GDM1 (cell line): ENCODE data around the gene TBX4.

Source experiments
- DNase-seq: peaks from one replicate; lab custom pipeline; 2025; lab: John Stamatoyannopoulos, UW

TBX4 gene

DNA sequence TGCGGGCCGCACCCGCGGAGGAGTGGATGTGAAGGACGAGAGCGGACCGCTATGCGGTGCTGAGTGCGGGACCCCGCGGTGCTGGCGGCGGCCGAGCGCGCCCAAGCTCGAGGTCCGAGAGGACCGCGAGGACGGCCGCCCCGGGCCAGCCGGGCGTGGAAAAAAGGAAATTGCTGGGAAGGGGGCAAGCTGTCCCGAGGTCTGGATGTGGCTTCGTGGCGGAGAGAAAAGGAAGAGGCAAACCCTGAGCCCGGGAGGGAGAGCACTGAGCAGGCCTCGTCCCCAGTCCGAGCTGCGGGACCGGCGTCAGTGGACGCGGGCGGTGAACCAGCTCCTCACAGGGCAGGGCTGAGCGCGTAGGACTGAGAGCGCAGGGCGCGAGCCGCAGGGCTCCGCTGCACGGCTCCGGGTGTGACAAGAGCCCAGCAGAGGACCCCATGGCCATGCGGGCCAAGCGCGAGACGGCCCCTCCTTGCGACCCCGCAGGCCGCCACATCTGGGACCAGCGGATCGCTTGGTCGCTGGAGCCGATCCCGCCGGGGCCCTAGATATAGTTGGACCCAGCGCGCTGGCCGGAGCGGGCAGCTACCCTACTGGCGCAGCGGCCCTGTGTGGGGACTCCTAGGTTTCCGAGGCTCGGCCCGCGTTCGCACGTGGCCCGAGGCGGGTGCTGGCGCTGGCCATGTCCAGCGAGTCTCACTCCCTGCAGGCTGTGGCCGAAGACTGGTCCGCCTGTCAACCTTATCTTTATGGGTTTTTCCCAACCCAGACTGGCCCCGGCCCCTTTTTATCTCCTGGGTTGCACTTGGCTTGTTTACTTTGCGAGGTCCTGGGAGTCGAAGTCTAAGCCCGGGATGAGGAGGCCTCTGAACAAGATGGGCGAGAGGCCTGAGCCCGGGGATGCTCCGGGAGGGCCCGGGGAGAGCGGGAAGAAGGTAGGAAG lies 2.4 kb downstream of the TBX4 start:
- no peak for DNase-seq

DNA sequence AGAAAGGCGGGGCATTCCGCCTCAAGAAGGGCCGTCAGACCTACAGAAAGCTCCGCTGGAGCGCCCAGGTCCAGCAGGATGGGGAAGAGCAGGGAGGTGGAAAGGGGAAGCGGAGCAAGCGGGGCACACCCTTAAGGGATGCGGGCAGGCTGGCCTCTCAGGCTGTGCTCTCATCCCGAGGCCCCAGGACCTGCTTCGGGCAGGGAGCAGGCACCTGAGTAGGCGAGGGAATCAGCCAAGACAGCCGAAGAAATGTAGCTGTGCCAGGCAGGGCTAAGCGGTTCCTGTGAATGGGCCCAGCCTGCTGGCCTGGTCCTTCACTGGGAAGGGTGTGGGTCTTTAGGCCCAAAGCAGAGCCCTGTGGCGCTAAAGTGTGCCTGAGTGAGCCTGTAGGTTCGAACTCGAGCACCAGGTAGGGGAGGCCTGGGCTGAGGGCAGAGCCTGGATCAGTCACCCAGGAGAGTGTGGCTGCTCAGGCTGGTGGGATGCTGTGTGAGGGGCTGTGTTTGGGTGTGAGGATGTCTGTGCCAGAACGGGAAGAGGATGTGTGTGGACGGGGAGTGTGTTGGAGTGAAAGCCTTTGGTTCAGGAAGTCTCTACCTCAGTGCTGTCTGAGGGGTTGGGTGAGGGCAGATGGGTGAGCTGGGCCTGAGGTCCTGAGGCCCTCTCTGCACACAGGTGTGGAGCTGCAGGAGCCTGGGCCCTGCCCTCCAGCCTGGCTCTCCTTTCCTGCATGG lies 3.3 kb downstream of the TBX4 start:
- DNase-seq = no peak

DNA sequence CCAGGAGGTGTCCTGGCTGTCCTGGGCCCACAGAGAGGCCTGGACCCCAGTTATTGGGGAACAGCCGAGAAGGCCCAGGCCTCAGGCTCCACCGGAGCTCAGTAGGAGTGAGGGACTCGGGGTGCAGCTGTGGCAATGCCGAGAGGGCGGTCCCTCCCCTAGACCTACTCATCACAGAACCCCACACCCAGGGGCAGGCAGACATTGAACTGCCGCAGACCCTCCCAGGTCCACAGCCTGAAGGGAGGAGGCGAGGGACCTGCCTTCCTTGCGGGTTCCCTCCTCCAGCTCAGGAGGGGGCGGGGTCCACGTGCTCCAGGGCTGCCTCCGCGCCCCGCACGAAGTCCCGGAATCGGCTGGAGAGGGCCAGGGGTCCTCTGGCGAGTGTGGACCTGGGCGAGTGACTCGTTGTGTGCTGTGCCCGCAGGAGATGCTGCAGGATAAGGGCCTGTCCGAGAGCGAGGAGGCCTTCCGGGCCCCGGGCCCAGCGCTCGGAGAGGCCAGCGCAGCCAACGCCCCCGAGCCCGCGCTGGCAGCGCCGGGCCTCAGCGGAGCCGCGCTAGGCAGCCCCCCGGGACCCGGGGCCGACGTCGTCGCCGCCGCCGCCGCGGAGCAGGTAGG lies 3.9 kb downstream of the TBX4 start:
- DNase-seq = no peak

DNA sequence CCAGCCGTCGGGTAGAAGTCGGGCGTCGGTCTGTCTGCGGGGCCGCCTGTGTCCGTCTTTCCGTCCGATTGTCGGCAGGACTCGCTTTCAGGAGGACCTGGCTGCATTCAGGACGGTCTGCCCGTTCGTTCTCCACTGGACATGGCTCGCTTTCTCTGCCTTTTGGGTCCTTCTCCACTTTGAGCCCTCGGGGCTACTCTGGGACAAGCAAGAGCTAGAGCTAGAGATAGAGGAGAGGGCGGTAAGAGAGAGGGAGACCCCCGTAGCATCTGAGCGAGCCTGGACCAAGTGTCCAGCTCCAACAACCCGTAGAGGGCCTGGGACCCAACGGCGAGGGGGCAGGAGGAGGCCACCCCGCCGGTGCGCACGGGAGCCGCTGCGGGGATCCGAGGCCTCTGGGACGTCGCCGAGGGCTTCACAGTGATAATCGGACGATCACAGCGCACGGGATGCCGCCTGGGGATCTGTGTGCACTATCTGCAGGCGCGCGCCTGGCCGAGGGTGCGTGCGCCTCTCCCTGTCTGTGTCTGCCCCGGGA lies 4.5 kb downstream of the TBX4 start:
- no peak for DNase-seq

DNA sequence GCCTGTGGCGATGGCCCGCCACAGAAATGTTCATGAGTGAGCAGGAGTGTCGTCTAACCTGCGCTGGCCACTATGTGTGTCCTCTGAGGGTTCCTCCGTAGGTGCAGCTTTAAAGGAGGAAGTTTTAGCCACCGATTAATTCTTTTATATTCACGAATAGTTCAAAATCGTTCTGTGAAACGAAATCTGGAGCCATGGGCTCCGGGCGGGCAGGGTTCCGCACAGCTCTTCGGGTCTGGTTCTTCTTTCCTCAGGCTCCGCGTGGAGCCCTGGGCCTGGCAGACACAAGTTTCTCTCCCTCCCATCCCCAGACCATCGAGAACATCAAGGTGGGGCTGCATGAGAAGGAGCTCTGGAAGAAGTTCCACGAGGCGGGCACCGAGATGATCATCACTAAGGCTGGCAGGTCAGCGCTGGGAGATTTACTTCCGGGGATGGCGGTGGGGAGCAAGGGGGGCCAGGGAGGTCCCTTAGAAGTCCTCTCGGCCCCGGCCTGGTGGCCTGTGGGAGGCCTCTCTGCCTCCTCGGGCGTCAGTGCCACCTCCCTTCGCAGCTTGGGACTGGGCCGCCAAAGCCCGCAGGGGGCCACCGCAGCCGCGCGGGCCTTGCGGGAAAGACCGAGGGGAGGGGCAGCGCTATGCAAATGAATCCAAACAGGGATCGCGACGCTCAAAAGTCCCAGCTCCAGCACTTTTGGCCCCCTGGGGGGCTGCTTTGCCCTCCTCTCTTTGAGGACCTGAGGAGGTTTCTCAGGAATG lies 5.2 kb downstream of the TBX4 start:
- no peak for DNase-seq

DNA sequence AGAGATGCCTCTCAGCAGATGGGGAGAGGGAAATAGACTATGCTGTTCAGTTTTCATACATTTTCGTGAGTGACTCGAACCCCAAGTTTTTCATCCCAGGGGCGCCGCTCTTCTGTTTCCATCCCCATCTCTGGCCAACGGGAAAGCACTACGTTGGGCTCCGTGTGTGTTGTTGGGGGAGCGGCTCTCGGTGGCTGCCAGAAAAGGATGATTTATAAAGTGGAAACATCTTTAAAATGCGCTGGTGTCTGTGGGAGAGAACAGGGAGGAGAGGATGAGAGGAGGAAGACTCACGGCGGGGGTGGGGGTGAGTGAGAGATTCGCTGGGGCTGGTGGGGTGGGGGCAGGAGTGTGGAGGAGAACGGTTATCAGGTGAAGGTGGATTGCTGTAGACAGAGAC lies 5.8 kb downstream of the TBX4 start:
- no peak for DNase-seq

DNA sequence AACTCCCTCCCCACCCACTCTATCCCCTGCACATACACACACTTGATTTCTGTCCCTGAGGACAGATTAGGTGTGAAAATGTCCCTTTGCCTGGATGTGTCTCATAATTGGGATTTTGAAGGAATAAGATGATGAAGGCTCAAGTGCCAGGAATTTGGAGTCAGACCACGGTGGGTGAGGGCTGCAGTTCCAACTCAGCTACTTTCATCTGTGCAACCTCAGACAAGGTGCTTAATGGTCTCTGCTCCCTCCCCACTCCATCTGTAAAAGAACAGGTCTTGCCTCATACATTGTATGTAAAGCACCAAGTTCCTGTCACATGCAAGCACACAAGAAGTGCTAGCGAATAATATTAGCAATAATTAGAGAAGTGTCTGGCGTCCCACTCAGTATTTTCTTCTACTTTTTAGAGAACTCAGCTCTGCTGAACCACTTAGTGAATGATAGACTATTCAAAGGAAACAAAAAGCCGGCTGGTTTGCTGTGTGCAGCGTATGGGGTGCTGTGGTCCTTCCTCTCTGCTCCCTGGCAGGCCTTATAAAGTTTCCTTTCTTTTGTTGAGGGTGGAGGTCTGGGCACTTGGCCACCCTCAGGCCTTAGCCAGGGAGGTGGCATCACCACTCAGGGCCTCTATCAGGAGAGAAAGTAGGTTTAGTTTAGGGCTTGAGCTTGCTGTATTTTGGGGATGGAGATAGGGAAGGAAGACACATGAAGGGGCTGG lies 6.4 kb downstream of the TBX4 start:
- no peak for DNase-seq

DNA sequence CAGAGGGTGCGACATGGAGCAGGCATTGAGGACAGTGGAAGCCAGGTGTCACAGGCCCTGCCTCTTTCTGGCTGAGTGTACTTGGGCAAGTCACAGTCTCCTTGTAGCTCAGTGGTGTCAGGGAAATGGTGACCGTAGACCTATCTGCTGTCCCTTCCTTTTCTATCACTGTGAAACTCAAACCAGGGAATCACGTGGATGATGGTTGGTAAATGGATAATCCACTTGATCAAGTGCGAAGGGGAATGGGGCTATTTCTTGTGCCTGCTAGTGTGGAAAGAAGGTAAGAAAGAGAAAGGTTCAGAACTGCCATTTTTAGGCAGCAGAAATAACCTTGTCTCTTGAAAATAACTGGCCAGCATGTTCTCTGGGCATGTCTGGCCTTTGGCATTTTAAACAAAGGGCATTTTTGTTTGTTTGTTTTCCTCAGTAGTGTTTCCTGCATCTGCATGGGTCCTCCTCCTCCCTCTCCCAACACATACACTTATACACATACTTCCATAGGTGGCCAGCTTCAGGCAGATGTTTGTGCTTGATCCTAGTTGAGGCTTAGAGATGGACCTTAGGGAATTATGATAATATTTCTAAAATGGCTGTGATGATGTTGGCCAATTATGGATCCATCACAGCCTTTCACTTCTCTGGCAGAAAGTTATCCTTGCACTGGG lies 7.1 kb downstream of the TBX4 start:
- DNase-seq = no peak

DNA sequence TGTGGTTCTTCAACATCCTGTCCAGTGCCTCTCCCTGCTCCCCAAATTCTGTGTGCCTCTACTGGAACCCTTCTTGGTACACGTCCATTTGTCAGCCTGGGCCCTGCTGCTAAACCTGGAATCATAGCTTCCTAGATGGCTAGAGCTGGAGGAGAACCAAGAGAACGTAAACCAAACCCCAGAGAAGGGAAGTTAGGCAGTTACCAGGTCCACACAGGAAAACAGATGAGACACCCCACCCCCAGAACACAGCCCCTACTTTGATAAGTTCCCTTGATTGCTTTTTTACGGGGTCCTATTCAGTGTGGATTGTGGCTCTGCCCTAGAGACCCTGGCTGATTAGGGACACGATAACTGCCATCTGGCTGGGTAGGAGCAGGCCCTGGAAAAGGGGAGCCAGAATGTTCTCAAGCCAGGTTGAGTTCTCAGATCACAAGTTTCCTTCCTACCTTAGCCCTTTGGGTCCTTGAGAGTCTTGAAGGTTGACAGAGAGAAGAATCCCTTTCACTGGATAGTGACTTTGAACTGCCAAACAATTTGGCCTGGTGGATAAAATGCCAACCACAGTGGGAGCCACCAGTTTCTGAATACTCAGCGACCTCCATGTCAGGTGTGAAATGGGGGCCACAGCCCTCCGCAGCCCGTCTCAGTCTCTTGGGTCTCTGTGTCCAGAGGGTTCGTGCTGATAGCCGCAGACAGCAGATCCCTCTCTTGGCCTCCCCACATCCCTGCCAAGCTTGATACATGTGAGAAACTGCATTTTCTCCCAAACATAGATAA lies 7.9 kb downstream of the TBX4 start:
- DNase-seq = no peak

DNA sequence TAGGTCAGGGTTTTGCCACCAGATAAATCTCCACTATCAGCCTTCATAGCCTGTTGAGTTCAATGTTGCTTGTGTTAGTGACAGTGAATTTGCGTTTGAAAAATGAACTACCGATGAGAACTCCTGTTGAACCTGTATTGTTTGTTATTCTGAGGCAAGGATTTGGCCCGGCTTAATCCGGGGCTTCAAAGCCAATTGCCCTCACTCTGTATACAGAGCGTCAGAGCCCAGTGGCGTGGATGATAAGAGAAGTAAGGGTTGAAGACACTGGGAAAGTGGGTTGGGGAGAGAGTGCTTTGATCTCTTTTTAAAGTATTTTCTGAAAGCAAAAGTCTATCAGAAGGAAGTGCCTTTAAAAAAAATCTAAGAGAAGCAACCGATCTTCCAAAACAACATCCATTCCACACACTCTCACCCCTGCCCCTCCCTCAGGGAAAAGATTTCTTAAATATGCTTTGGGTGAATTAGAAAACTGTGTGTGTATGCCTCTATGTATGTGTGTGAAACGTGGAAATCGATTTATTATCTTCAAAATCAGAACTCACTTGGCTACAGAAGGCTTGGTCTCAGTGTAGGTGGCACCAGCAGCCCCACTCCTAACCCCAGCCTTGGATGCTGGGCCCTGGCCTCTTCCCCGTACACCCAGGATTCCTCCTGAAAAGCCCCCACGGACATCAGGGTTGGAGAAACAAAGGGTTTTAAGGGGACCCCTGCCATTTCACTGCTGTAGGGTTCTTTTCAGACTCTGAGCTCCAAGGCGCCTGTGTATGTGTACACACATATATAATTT lies 8.8 kb downstream of the TBX4 start:
- no peak for DNase-seq

DNA sequence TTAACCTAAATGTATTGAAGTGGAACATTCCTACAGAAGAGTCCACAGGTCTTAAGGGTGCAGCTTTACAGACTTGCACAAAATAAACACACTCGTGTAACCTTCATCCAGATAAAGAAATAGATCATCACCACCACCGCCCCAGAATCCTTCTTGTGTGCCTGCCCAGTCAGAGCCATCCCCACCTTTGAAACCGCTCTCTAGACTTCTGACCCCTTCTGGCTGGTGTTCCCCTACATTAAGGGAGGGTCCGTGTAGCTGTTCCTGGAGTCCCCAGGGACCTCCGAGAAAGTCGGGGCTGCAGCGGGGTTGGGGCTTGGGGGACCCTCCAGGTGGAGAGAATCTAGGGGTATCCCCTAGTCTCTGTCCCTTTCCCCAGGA lies 9.4 kb downstream of the TBX4 start:
- DNase-seq = no peak

DNA sequence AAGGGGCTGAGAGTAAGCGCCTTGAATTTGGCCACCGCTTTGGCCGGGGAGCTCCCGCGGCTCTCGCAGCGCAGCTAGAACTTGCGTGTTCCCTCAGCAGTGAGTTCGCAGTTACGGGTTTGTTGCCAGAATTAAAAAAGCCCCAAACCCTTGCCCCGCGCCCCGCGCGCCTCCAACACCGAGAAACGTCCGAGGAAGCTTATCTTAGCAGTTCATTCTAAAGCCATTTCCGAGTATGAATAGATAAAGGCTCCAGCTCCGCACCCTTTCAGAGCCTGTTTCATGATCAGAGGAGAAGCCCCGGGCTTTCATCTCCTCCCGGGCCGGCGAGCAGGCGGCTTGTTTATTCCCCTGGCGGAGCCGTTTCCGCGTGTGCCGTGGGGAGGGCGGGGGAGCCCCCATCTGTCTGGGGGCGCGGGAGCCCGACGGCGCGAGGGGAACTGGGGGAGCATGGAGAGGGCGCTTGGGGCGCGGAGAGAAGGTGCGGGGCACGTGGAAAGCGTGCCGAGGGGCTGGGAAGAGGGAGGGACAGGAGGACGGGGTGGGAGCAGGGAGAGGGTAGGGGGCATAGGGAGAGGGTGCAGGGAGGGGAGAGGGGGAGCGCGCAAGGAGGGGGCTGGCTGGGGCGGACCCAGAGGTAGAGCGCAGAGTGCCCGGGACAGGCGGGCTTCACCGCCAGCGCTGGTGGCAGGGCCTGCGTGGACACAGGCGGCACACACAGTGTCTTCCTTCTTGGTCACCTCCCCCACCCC lies 9.9 kb downstream of the TBX4 start:
- DNase-seq = no peak

DNA sequence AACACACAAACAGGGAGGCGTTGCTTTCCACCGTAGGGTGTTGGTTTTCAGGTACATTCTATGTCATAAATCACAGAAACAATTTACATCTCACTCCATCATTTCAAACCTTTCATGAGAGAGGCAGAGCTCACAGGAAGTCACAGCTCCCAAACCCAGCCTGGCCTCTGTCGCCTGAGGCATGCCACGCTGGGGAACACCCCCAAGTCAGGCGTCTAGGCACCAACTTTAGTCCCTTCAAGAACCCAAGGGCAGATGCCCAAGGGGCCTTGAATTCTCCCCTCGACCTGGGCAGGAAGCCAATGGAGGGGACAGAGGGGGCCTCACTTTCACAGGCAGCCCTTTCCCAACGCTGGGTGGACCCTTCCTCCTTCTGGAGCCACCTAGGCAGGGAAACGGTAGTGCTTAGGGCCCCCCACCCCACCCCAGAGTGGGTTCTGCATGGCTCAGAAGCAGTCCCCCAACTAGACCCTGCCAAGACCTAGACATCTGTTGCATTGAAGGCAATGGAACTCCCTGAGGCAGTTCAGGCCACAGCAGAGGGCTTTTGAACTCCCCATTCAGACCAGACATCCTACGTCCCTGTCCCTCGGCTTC lies 10.6 kb downstream of the TBX4 start:
- DNase-seq = no peak

DNA sequence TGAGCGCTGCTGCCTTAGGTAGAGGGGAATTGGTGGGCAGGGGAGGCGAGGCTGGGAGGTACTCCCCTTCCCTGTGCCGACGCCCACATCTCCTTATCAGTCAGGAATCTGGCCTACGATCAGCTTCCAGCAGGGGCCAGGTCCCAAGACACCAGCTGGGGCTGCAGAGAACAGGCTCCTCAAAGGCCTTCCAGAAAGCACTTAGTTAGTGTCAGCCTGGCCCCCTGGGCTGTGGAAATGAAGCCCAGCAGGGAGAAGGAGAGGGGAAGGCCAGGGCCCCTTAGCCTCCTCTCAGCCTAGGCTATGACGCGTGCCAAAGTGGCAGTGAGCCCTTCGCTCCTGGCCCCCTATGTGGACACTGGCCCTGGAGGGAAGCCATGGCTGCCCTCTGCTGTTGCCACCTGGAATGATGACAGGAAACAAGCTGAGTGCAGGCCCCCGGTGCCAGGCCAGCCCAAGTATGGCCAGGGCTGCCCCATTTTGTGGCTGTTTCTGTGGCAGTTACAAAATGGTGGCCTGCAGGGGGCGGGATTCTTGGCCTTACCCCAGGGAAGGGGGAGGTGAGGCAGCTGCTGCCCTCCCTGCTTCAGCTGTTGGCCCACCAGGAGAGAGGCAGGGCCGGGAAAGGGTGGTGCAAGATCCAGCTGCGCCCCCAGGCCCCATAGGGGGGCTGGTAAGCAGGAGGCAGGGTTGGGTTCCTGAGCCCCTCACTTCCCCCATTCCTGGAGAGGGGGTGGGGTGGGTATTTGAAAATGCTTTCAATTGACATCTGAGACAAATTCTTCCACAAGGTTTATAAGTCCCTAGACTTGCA lies 11.3 kb downstream of the TBX4 start:
- DNase-seq = no peak

DNA sequence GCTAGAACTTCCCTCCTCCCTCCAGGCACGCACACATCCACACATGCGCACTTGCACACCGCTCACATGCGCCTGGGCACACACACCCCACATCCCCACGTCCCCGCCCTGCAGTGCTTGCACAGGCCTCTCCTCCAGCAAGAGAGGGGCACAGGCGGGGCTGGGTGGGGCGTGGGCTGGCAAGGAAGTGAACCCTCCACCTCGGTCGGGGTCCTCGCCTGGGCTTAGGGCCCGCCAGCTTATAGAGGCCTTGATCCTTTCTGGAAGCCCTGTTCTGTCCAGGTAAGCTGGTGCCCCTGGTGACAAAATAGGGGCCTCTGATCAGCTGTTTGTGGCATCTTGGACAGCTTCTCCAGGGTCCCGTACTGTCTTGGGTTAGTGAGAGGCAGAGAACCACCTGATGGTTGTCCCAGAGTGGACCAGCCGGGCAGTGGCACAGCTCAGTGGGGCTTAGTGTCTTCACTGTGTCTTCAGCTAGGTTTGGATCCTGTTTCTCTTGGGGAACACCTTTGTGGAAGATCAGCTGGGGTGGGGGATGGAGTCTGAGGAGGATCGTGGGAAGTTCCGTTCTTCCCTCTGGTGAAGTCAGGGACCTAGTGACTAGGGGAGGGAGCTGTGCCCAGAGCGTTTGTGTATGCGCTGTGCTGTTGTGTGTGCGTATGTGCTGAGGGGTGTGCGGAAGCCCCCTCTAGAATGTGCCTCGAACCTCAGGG lies 12.1 kb downstream of the TBX4 start:
- DNase-seq = no peak

DNA sequence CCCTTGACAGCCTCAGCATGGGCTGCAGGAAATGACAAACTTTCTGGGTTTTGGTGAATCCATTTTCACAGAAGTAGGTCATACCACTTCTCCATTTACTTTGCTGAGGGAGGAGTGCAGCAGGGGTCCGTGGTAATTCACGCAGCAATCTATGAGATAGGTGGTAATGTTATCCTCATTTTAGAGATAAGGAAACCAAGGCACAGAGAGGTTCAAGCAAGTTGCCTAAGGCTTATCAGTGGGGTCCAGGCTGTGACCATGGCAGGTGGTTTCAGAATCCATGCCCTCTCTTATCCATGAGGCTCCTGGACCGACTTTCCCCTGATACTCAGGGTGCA lies 12.6 kb downstream of the TBX4 start:
- DNase-seq = peak; percentile 1
